Stimulated activated CD4-positive, alpha-beta T cell treated with anti-CD3 and anti-CD28 coated beads, Interleukin-1b, Interleukin-23, amount 100 ng/mL, for 4 hours (primary cell): ENCODE results near the gene OTOP3.
"Not testable (repeated sequence)": the region's sequence is repeated elsewhere in the genome, so short reads cannot be mapped to it uniquely, and the experiment has no call there.

Experiments used
- DNase-seq, 2 donors: peaks; one replicate each; pipeline ENCODE4 v3.0.0-alpha.2; 2020; ENCODE audit warnings: low read depth in 2 of 2

OTOP3 gene

GRCh38 chr17:74935585-74936469, at the start of gene OTOP3:
OTOP3 (plus strand) TSS chr17:74935898; CDS start chr17:74935922, 24 bp downstream.
- no peak for DNase-seq

GRCh38 chr17:74888469-74888868, 47.2 kb upstream of the OTOP3 start:
- DNase-seq: no peak

- no peak for DNase-seq
These were observed 45.1 kb upstream of the OTOP3 start for GRCh38 chr17:74890554-74890953.

GRCh38 chr17:74892013-74892841, 43.5 kb upstream of the OTOP3 start:
- no peak for DNase-seq

GRCh38 chr17:74892974-74893911, 42.5 kb upstream of the OTOP3 start, which contains the start of gene FADS6:
FADS6 (minus strand) TSS chr17:74893633; CDS start chr17:74893595, 38 bp downstream.
- DNase-seq: no peak

- DNase-seq: no peak
These were observed 41.6 kb upstream of the OTOP3 start for GRCh38 chr17:74893936-74894671.

- no peak for DNase-seq
These were observed 37.2 kb upstream of the OTOP3 start for GRCh38 chr17:74898376-74898946.

GRCh38 chr17:74900208-74900607, 35.5 kb upstream of the OTOP3 start:
- no peak for DNase-seq

- DNase-seq: no peak
These were observed 34.2 kb upstream of the OTOP3 start for GRCh38 chr17:74901353-74902135.

- DNase-seq: no peak
These were observed 32.7 kb upstream of the OTOP3 start for GRCh38 chr17:74903034-74903433.

- DNase-seq: no peak
These were observed 32.0 kb upstream of the OTOP3 start for GRCh38 chr17:74903671-74904070.

GRCh38 chr17:74904687-74905409, 30.9 kb upstream of the OTOP3 start:
- DNase-seq: no peak

GRCh38 chr17:74906214-74906793, 29.4 kb upstream of the OTOP3 start:
- not testable (repeated sequence) for DNase-seq

GRCh38 chr17:74907012-74907411, 28.7 kb upstream of the OTOP3 start:
- DNase-seq: no peak

- not testable (repeated sequence) for DNase-seq
These were observed 26.6 kb upstream of the OTOP3 start for GRCh38 chr17:74909097-74909496.

GRCh38 chr17:74911423-74911822, 24.3 kb upstream of the OTOP3 start:
- DNase-seq: not testable (repeated sequence)

- no peak for DNase-seq
These were observed 19.4 kb upstream of the OTOP3 start for GRCh38 chr17:74916136-74916850.

GRCh38 chr17:74916851-74917199, 18.9 kb upstream of the OTOP3 start:
- no peak for DNase-seq
